ENCODE data around the gene KLHL5.

DNA sequence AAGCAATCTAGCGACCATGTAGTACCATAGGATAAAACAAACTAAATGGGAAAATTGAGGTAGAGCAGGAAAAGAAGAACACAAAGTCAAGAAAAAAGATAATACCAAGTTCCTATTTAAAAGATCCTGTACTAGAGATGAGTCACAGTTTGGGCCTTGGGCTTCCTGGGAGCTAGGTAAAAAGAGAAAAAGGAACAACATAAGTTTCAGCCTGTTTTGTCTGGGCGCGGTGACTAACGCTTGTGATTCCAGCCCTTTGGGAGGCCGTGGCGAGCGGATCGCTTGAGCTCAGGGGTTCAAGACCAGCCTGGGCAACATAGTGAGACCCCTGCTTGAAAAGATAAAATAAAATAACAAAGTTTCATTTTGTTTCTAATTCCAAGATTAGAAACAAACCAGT is 15.8 kb upstream of the KLHL5 start:
- TF ChIP-seq, protein P1, sequence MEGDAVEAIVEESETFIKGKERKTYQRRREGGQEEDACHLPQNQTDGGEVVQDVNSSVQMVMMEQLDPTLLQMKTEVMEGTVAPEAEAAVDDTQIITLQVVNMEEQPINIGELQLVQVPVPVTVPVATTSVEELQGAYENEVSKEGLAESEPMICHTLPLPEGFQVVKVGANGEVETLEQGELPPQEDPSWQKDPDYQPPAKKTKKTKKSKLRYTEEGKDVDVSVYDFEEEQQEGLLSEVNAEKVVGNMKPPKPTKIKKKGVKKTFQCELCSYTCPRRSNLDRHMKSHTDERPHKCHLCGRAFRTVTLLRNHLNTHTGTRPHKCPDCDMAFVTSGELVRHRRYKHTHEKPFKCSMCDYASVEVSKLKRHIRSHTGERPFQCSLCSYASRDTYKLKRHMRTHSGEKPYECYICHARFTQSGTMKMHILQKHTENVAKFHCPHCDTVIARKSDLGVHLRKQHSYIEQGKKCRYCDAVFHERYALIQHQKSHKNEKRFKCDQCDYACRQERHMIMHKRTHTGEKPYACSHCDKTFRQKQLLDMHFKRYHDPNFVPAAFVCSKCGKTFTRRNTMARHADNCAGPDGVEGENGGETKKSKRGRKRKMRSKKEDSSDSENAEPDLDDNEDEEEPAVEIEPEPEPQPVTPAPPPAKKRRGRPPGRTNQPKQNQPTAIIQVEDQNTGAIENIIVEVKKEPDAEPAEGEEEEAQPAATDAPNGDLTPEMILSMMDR (IDR thresholded peaks at IDR 0.05; ENCODE audit: insufficient read depth, low read length, poor library complexity, severe bottlenecking): no peak
- no peak for TF ChIP-seq EZH2phosphoT487 (conservative IDR thresholded peaks at IDR 0.05; ENCODE audit: low read length)
